Measurements from ENCODE around the gene GGA1.

The GGA1 gene

DNA sequence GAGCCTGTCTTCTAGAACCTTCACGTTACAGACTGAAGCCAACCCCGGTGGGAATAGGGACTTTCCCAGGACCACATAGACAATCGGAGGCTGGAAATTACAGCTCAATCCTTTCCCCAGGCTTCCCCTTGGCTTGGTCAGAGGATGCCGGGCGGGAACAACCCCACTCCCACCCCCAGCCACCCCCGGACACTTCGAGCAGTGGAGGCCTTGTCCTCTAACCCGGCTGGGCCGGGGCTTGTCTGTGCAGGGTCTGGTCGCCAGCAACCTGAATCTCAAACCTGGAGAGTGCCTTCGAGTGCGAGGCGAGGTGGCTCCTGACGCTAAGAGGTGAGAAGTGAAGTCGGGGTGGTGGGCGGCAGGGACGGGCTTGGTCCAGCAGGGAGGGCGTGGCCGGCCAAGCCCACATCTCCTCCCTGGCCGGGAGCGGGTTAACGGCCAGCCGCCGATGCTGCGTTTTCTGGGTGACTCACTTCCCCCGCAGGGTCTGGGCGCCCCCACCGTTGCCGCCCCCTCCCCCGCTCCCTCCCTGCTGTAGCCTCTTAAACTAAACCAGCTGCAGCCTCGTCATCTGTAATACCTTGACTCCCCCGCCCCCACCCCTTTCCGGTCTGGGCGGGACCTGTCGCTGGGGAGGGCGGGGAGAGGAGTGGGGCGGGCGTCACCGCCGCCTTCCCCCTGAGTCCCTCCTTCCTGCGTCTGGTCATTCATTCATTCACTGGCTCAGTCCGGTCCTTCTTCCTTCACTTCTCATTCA is 68.3 kb downstream of the GGA1 start:
- Histone ChIP-seq H3K27ac (ENCODE audit: low read depth, low read length, poor library complexity, severe bottlenecking) (peak overlapping the region; percentile 92), H2AFZ (ENCODE audit: low read length) (no peak overlapping the region), H3K36me3 (ENCODE audit: insufficient read depth, low read length) (no peaks in the 10 kb centered on the region), H3K9me3 (ENCODE audit: low read length) (no peaks in the 10 kb centered on the region), H3K27me3 (ENCODE audit: insufficient read depth, low read length) (no peaks in the 10 kb centered on the region), H3F3A (ENCODE audit: insufficient read depth, low read length) (no peaks in the 10 kb centered on the region), H3K4me1 (ENCODE audit: insufficient read depth, low read length, severe bottlenecking) (peaks cover 36% of the 10 kb centered on the region), H3K4me2 (ENCODE audit: low read length) (peak overlapping the region; percentile 92), H3K9me2 (ENCODE audit: low read depth, low read length) (no peaks in the 10 kb centered on the region), H3K79me2 (ENCODE audit: insufficient read depth, low read length) (no peaks in the 10 kb centered on the region), H3K9ac (ENCODE audit: low read length) (peak overlapping the region; percentile 65), H3K4me3 (ENCODE audit: low read depth, low read length, poor library complexity, severe bottlenecking) (peak overlapping the region; percentile 58), H4K20me1 (ENCODE audit: insufficient read depth, low read length) (no peaks in the 10 kb centered on the region)
- TF ChIP-seq, protein P1, sequence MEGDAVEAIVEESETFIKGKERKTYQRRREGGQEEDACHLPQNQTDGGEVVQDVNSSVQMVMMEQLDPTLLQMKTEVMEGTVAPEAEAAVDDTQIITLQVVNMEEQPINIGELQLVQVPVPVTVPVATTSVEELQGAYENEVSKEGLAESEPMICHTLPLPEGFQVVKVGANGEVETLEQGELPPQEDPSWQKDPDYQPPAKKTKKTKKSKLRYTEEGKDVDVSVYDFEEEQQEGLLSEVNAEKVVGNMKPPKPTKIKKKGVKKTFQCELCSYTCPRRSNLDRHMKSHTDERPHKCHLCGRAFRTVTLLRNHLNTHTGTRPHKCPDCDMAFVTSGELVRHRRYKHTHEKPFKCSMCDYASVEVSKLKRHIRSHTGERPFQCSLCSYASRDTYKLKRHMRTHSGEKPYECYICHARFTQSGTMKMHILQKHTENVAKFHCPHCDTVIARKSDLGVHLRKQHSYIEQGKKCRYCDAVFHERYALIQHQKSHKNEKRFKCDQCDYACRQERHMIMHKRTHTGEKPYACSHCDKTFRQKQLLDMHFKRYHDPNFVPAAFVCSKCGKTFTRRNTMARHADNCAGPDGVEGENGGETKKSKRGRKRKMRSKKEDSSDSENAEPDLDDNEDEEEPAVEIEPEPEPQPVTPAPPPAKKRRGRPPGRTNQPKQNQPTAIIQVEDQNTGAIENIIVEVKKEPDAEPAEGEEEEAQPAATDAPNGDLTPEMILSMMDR (IDR thresholded peaks at IDR 0.05; ENCODE audit: low read length) = no peak

DNA sequence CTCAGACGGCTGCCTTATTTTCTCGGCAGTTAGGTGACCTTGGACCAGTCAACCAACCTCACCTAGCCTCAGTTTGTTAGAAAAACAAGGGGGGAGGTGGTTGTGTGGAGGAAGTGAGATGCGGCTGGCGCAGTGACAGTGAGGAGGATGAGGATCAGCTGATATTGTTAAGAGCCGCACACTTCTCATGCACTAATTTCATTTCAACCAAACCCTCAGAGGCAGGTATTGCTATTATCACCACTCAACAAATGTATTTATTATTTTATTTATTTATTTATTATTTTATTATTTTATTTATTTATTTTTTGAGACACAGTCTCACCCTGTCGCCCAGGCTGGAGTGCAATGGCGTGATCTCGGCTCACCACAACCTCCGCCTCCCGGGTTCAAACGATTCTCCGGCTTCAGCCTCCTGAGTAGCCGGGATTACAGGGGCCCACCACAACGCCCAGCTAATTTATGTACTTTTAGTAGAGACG is 68.9 kb downstream of the GGA1 start:
- H3K36me3 ChIP-seq (ENCODE audit: insufficient read depth, low read length) = no peaks in the 10 kb centered on the region

DNA sequence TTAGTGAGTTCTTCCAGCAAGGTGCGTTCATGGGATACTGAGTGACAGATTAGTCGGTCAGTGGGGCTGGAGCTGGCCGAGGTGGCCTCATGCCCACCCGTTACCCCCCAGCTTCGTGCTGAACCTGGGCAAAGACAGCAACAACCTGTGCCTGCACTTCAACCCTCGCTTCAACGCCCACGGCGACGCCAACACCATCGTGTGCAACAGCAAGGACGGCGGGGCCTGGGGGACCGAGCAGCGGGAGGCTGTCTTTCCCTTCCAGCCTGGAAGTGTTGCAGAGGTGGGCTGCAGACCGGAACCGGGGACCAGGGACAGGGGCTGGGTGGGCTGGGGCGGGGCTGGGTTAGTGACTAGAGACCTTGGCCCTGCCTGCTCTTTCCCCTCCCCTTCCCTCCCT is 69.7 kb downstream of the GGA1 start:
- Histone ChIP-seq H3K4me1 (ENCODE audit: insufficient read depth, low read length, severe bottlenecking) (peaks cover 36% of the 10 kb centered on the region), H3K4me3 (ENCODE audit: low read depth, low read length, poor library complexity, severe bottlenecking) (peak overlapping the region; percentile 58), H4K20me1 (ENCODE audit: insufficient read depth, low read length) (no peaks in the 10 kb centered on the region), H2AFZ (ENCODE audit: low read length) (no peak overlapping the region), H3K9me2 (ENCODE audit: low read depth, low read length) (no peaks in the 10 kb centered on the region), H3K27me3 (ENCODE audit: insufficient read depth, low read length) (no peaks in the 10 kb centered on the region), H3K4me2 (ENCODE audit: low read length) (peak overlapping the region; percentile 33; the same call in 1 of the 2 replicates), H3K79me2 (ENCODE audit: insufficient read depth, low read length) (no peaks in the 10 kb centered on the region), H3K36me3 (ENCODE audit: insufficient read depth, low read length) (no peaks in the 10 kb centered on the region), H3K27ac (ENCODE audit: low read depth, low read length, poor library complexity, severe bottlenecking) (peak overlapping the region; percentile 92), H3K9ac (ENCODE audit: low read length) (peak overlapping the region; percentile 26; the same call in 1 of the 2 replicates), H3F3A (ENCODE audit: insufficient read depth, low read length) (no peaks in the 10 kb centered on the region), H3K9me3 (ENCODE audit: low read length) (no peaks in the 10 kb centered on the region)
- no peak for TF ChIP-seq EZH2 (IDR thresholded peaks at IDR 0.05; ENCODE audit: borderline replicate concordance, low read length)
- TF ChIP-seq, protein P1 (IDR thresholded peaks at IDR 0.05; ENCODE audit: low read length) = no peak

More for the DNA sequence above, 68.9 kb downstream of the GGA1 start:
- H3K27ac ChIP-seq (ENCODE audit: low read depth, low read length, poor library complexity, severe bottlenecking) = peak overlapping the region; percentile 92
- TF ChIP-seq EZH2 (IDR thresholded peaks at IDR 0.05; ENCODE audit: borderline replicate concordance, low read length) = no peak
- TF ChIP-seq, protein P1 (IDR thresholded peaks at IDR 0.05; ENCODE audit: low read length) = no peak
- peak overlapping the region; percentile 58 for H3K4me3 ChIP-seq (ENCODE audit: low read depth, low read length, poor library complexity, severe bottlenecking)
- H3K4me2 ChIP-seq (ENCODE audit: low read length) = peak overlapping the region; percentile 92
- no peaks in the 10 kb centered on the region for H3K9me3 ChIP-seq (ENCODE audit: low read length)
- no peaks in the 10 kb centered on the region for H3K27me3 ChIP-seq (ENCODE audit: insufficient read depth, low read length)
- H3K9ac ChIP-seq (ENCODE audit: low read length) = peak overlapping the region; percentile 65; the same call in 1 of the 2 replicates
- no peak overlapping the region for H2AFZ ChIP-seq (ENCODE audit: low read length)
- no peaks in the 10 kb centered on the region for H3F3A ChIP-seq (ENCODE audit: insufficient read depth, low read length)
- H4K20me1 ChIP-seq (ENCODE audit: insufficient read depth, low read length) = no peaks in the 10 kb centered on the region
- H3K79me2 ChIP-seq (ENCODE audit: insufficient read depth, low read length) = no peaks in the 10 kb centered on the region
- H3K9me2 ChIP-seq (ENCODE audit: low read depth, low read length) = no peaks in the 10 kb centered on the region
- peaks cover 36% of the 10 kb centered on the region for H3K4me1 ChIP-seq (ENCODE audit: insufficient read depth, low read length, severe bottlenecking)

All from OCI-LY1 (cell line).